Neuronal stem cell (in vitro differentiated cells): ENCODE data around the gene GINS2. TPM values are rescaled to one million over a fixed set of nuclear protein-coding genes. Genes with fewer than 3 reads are reported as not detected.

Source experiments
- small RNA-seq: library from polyadenylated mRNA; stranded (forward); fragments of <200 nt; extraction: miRNeasy Mini kit (QIAGEN cat#:217004); gene quantifications from one replicate; pipeline ENCODE3, GENCODE V24; 2013; ENCODE audit not compliant: insufficient read depth

The GINS2 gene

Small RNA genes lying within 50 kb of the gene (small RNA-seq; reads per million reads assigned to genes)
- gene RN7SL381P: not detected
